Naive thymus-derived CD4-positive, alpha-beta T cell (primary cell): ENCODE results near the gene IL4R. TPM values are rescaled to one million over a fixed set of nuclear protein-coding genes. Genes with fewer than 3 reads are reported as not detected.

Experiments used
- ATAC-seq: fragments of 150-1000 bp; cut with Tn5 transposase; 2 replicates; pipeline ENCODE4 v1.10.0; 2021; ENCODE audit warnings: mild to moderate bottlenecking, moderate library complexity
- CTCF ChIA-PET: fragments of 350-600 bp; sonication (Branson Sonifier 250); formaldehyde crosslinking; loops from one replicate; lab custom pipeline; 2021; ENCODE audit warnings: antibody characterized with exemption; lab: Charles Lee
- POLR2A ChIA-PET: fragments of 350-600 bp; sonication (Branson Sonifier 250); formaldehyde crosslinking; loops from one replicate; lab custom pipeline; 2021; ENCODE audit warnings: antibody characterized with exemption, inconsistent platforms; lab: Charles Lee
- DNase-seq, 9 donors: peaks; one replicate each; pipeline versions ENCODE4 v3.0.0 to v3.0.0-alpha.2; 2020 to 2022; ENCODE audit warnings: mixed read lengths in 1 of 9
- H3K27ac ChIP-seq: one replicate; pipeline ENCODE4 v1.7.0; 2013; ENCODE audit warnings: mild to moderate bottlenecking, low read depth, low read length, moderate library complexity
- H3K27me3 ChIP-seq, 2 donors: one replicate each; pipeline ENCODE4 v1.7.0; 2013; ENCODE audit warnings: low read length in 2 of 2, mild to moderate bottlenecking in 2 of 2, moderate library complexity in 2 of 2; ENCODE audit not compliant: control insufficient read depth in 2 of 2, insufficient read depth in 2 of 2
- H3K36me3 ChIP-seq, 3 experiments: 1 replicate in 2 of 3; 2 replicates in 1 of 3; pipeline ENCODE4 v1.7.0; 2013; ENCODE audit warnings: low read length in 3 of 3, mild to moderate bottlenecking in 3 of 3, moderate library complexity in 1 of 3; ENCODE audit not compliant: insufficient read depth in 3 of 3, control insufficient read depth in 2 of 3
- H3K4me1 ChIP-seq, 2 donors: one replicate each; pipeline ENCODE4 v1.7.0; 2013; ENCODE audit warnings: low read length in 2 of 2, mild to moderate bottlenecking in 2 of 2, moderate library complexity in 1 of 2; ENCODE audit not compliant: control insufficient read depth in 2 of 2, insufficient read depth in 2 of 2
- H3K4me3 ChIP-seq: 2 replicates; pipeline ENCODE4 v1.7.0; 2013; ENCODE audit warnings: mild to moderate bottlenecking, low read length
- H3K9me3 ChIP-seq, 3 experiments: 1 replicate in 2 of 3; 2 replicates in 1 of 3; pipeline ENCODE4 v1.7.0; 2013; ENCODE audit warnings: low read length in 3 of 3; ENCODE audit not compliant: control insufficient read depth in 2 of 3
- H3K27ac Mint-ChIP-seq, 9 donors: one replicate each; pipeline ENCODE4 v1.8.0; 2020 to 2022; ENCODE audit warnings: mixed read lengths in 9 of 9, mild to moderate bottlenecking in 8 of 9, moderate library complexity in 5 of 9, inconsistent platforms in 2 of 9
- H3K27me3 Mint-ChIP-seq, 5 donors: one replicate each; pipeline ENCODE4 v1.8.0; 2021 to 2022; ENCODE audit warnings: mixed read lengths in 5 of 5, mild to moderate bottlenecking in 1 of 5
- H3K36me3 Mint-ChIP-seq, 5 donors: one replicate each; pipeline ENCODE4 v1.8.0; 2020 to 2022; ENCODE audit warnings: mixed read lengths in 5 of 5, mild to moderate bottlenecking in 3 of 5, inconsistent platforms in 1 of 5
- H3K4me1 Mint-ChIP-seq, 7 donors: one replicate each; pipeline ENCODE4 v1.8.0; 2020 to 2022; ENCODE audit warnings: mixed read lengths in 7 of 7, mild to moderate bottlenecking in 3 of 7, inconsistent platforms in 1 of 7
- H3K4me3 Mint-ChIP-seq, 10 donors: one replicate each; pipeline ENCODE4 v1.8.0; 2020 to 2022; ENCODE audit warnings: mild to moderate bottlenecking in 10 of 10, mixed read lengths in 10 of 10, moderate library complexity in 6 of 10, inconsistent platforms in 2 of 10
- H3K9me3 Mint-ChIP-seq, 11 donors: one replicate each; pipeline ENCODE4 v1.8.0; 2020 to 2022; ENCODE audit warnings: mixed read lengths in 11 of 11, mild to moderate bottlenecking in 4 of 11, inconsistent platforms in 1 of 11, moderate library complexity in 1 of 11
- intact Hi-C, 2 donors: fragments of 100-400 bp; cut with micrococcal nuclease; formaldehyde crosslinking; loops; one replicate each; pipeline ENCODE4 v1.15.1; 2023
- polyA plus RNA-seq, 2 donors: library from polyadenylated mRNA; unstranded; fragments of 300-500 nt; fragmentation: Illumina TruSeq; gene quantifications; one replicate each; pipeline ENCODE4 v1.2.3, GENCODE V29; 2021
- total RNA-seq, 6 experiments: library from RNA in 5 of 6; stranded (reverse) in 5 of 6; gene quantifications; 1 replicate in 5 of 6; 2 replicates in 1 of 6; pipeline ENCODE4 v1.2.3 and lab custom pipeline; 2021 to 2026

IL4R gene
- total and polyA plus RNA-seq, 7 experiments from 2014 or later, result 99.8 to 498 (median 176) TPM

- Mint-ChIP-seq H3K27ac (peak overlapping the region; percentile 20 to 100 (median 83)), H3K9me3 (no peaks in the 10 kb centered on the region), H3K36me3 (peaks cover 18 to 59% (median 33%) of the 10 kb centered on the region in 5 donors), H3K4me3 (peak overlapping the region in 1 of 10 donors; percentile 12), H3K27me3 (no peaks in the 10 kb centered on the region), H3K4me1 (peaks cover 7 to 61% (median 54%) of the 10 kb centered on the region in 7 donors)
- CTCF ChIA-PET, result no interaction called here
- intact Hi-C loops, result no loop called here
- POLR2A ChIA-PET, result interaction anchor here (0.7 to 1.0 kb wide), 2 partner anchors 10 to 21 kb away, joined by 3 to 6 read pairs; no protein-coding TSS in a partner anchor
- no peak overlapping the region for H3K4me3 ChIP-seq
- no peaks in the 10 kb centered on the region for H3K27me3 ChIP-seq
- DNase-seq, result no peak
- ATAC-seq, result no peak
- peak overlapping the region; percentile 17 for H3K27ac ChIP-seq
- peaks cover 9 to 25% of the 10 kb centered on the region in 2 donors for H3K4me1 ChIP-seq
- no peaks in the 10 kb centered on the region for H3K9me3 ChIP-seq
- H3K36me3 ChIP-seq, result peaks cover 7 to 65% (median 27%) of the 10 kb centered on the region in 3 experiments
Observed at GRCh38 chr16:27362570-27363245, 48.9 kb downstream of the IL4R start.

GRCh38 chr16:27363246-27363632 lies 49.5 kb downstream of the IL4R start:
- Mint-ChIP-seq H3K27ac (peak overlapping the region in 7 of 9 donors; percentile 63 to 100 (median 89)), H3K4me3 (no peak overlapping the region), H3K36me3 (peaks cover 18 to 54% (median 27%) of the 10 kb centered on the region in 5 donors), H3K9me3 (no peaks in the 10 kb centered on the region), H3K4me1 (peaks cover 2 to 64% (median 56%) of the 10 kb centered on the region in 7 donors), H3K27me3 (no peaks in the 10 kb centered on the region)
- no peaks in the 10 kb centered on the region for H3K9me3 ChIP-seq
- peak overlapping the region; percentile 17 for H3K27ac ChIP-seq
- ChIA-PET POLR2A (interaction anchor here (1.0 kb wide), 1 partner anchor 9 kb away, joined by 6 read pairs; no protein-coding TSS in a partner anchor), CTCF (interaction anchor here (1.3 kb wide), 1 partner anchor 10 kb away, joined by 4 read pairs; no protein-coding TSS in a partner anchor)
- H3K4me3 ChIP-seq, result no peak overlapping the region
- DNase-seq (no peak), ATAC-seq (no peak)
- intact Hi-C loops, result no loop called here
- no peaks in the 10 kb centered on the region for H3K27me3 ChIP-seq
- H3K36me3 ChIP-seq, result peaks cover 7 to 62% (median 25%) of the 10 kb centered on the region in 3 experiments
- H3K4me1 ChIP-seq, result peaks cover 13 to 30% of the 10 kb centered on the region in 2 donors

- intact Hi-C loops, result no loop called here
- peak overlapping the region; percentile 99 for H3K27ac ChIP-seq
- H3K27me3 ChIP-seq, result no peaks in the 10 kb centered on the region
- ChIA-PET CTCF (interaction anchor here (1.3 kb wide), 1 partner anchor 11 kb away, joined by 4 read pairs; no protein-coding TSS in a partner anchor), POLR2A (no interaction called here)
- Mint-ChIP-seq H3K4me1 (peaks cover 6 to 65% (median 60%) of the 10 kb centered on the region in 7 donors), H3K27ac (peak overlapping the region in 7 of 9 donors; percentile 71 to 100 (median 89)), H3K4me3 (peak overlapping the region in 2 of 10 donors; percentile 5 to 28), H3K27me3 (no peaks in the 10 kb centered on the region), H3K36me3 (peaks cover 15 to 49% (median 24%) of the 10 kb centered on the region in 5 donors), H3K9me3 (no peaks in the 10 kb centered on the region)
- no peak for DNase-seq
- H3K9me3 ChIP-seq, result no peaks in the 10 kb centered on the region
- no peak for ATAC-seq
- H3K4me3 ChIP-seq, result no peak overlapping the region
- peaks cover 19 to 36% of the 10 kb centered on the region in 2 donors for H3K4me1 ChIP-seq
- H3K36me3 ChIP-seq, result peaks cover 7 to 56% (median 19%) of the 10 kb centered on the region in 3 experiments
Observed at GRCh38 chr16:27363797-27364196, 50.0 kb downstream of the IL4R start.

- intact Hi-C loops, result no loop called here
- CTCF ChIA-PET, result interaction anchor here (0.8 to 4.1 kb wide), 3 partner anchors 12 to 128 kb away, joined by 3 to 59 read pairs (median 4); no protein-coding TSS in a partner anchor
- peak overlapping the region; percentile 99 for H3K27ac ChIP-seq
- no peak for ATAC-seq
- no peaks in the 10 kb centered on the region for H3K9me3 ChIP-seq
- H3K36me3 ChIP-seq, result peaks cover 0 to 48% (median 11%) of the 10 kb centered on the region in 3 experiments
- POLR2A ChIA-PET, result interaction anchor here (4.3 kb wide), 1 partner anchor 161 kb away, joined by 42 read pairs; the partner anchor contains the start of gene KDM8
- peaks cover 10 to 69% (median 67%) of the 10 kb centered on the region in 7 donors for H3K4me1 Mint-ChIP-seq
- no peak for DNase-seq
- peak overlapping the region in 7 of 9 donors; percentile 71 to 100 (median 89) for H3K27ac Mint-ChIP-seq
- H3K27me3 Mint-ChIP-seq, result no peaks in the 10 kb centered on the region
- H3K4me3 ChIP-seq, result no peak overlapping the region
- no peaks in the 10 kb centered on the region for H3K27me3 ChIP-seq
- peak overlapping the region in 1 of 10 donors; percentile 9 for H3K4me3 Mint-ChIP-seq
- peaks cover 0 to 3% (median 0%) of the 10 kb centered on the region in 11 donors for H3K9me3 Mint-ChIP-seq
- H3K4me1 ChIP-seq, result peaks cover 22 to 40% of the 10 kb centered on the region in 2 donors
- peaks cover 8 to 43% (median 16%) of the 10 kb centered on the region in 5 donors for H3K36me3 Mint-ChIP-seq
Observed at GRCh38 chr16:27364493-27365141, 50.8 kb downstream of the IL4R start.

- Histone ChIP-seq H3K4me1 (peaks cover 22 to 46% of the 10 kb centered on the region in 2 donors), H3K9me3 (no peaks in the 10 kb centered on the region), H3K4me3 (no peak overlapping the region), H3K27me3 (no peaks in the 10 kb centered on the region), H3K27ac (peak overlapping the region; percentile 99), H3K36me3 (peaks cover 0 to 40% (median 5%) of the 10 kb centered on the region in 3 experiments)
- POLR2A ChIA-PET, result interaction anchor here (0.6 to 11.1 kb wide), 14 partner anchors 10 to 196 kb away, joined by 3 to 196 read pairs (median 4); partner anchors contain the start of genes IL21R and KDM8
- intact Hi-C loops, result loop anchor here (2.0 kb wide), 3 partner anchors 37 to 185 kb away; partner anchors contain the start of genes IL21R (in 1 of the 2) and KATNIP (in 1 of the 2)
- CTCF ChIA-PET, result interaction anchor here (0.6 to 4.1 kb wide), 9 partner anchors 9 to 1522 kb away, joined by 3 to 59 read pairs (median 4); no protein-coding TSS in a partner anchor
- Mint-ChIP-seq H3K36me3 (peaks cover 8 to 48% (median 15%) of the 10 kb centered on the region in 5 donors), H3K4me3 (peak overlapping the region in 6 of 10 donors; percentile 15 to 74 (median 34)), H3K27me3 (no peaks in the 10 kb centered on the region), H3K27ac (peak overlapping the region in 7 of 9 donors; percentile 77 to 100 (median 93)), H3K9me3 (peaks cover 0 to 11% (median 3%) of the 10 kb centered on the region in 11 donors), H3K4me1 (peaks cover 11 to 77% (median 75%) of the 10 kb centered on the region in 7 donors)
- no peak for ATAC-seq
- no peak for DNase-seq
Observed at GRCh38 chr16:27365142-27366089, 51.6 kb downstream of the IL4R start.
